Uterus (tissue), 4 donors: ENCODE data around the gene PCDH1. TPM values are rescaled to one million over a fixed set of nuclear protein-coding genes. Genes with fewer than 3 reads are reported as not detected.

Source experiments
- DNase-seq, 2 donors: peaks; one replicate each; pipeline ENCODE4 v3.0.0-alpha.2; 2019 to 2020
- H3K27ac ChIP-seq, 2 donors: fragments of 200-600 bp; sonication (generic); 1 replicate in 1 of 2; 2 replicates in 1 of 2; pipeline ENCODE4 v1.5.1; 2016 to 2018
- H3K27me3 ChIP-seq, 2 donors: fragments of 200-600 bp; sonication (generic); one replicate each; pipeline ENCODE4 v1.5.1; 2018 to 2019; ENCODE audit warnings: control low read depth in 1 of 2
- H3K36me3 ChIP-seq, 2 donors: fragments of 200-600 bp; sonication (generic); one replicate each; pipeline ENCODE4 v1.5.1; 2019; ENCODE audit warnings: control low read depth in 1 of 2
- H3K4me1 ChIP-seq, 2 donors: fragments of 200-600 bp; sonication (generic); one replicate each; pipeline ENCODE4 v1.5.1; 2018 to 2019; ENCODE audit warnings: control low read depth in 1 of 2
- H3K4me3 ChIP-seq, 2 donors: fragments of 200-600 bp; sonication (generic); 1 replicate in 1 of 2; 2 replicates in 1 of 2; pipeline ENCODE4 v1.5.1; 2018 to 2019; ENCODE audit warnings: mild to moderate bottlenecking in 1 of 2
- H3K9me3 ChIP-seq, 2 donors: fragments of 200-600 bp; sonication (generic); one replicate each; pipeline ENCODE4 v1.5.1; 2019; ENCODE audit warnings: control low read depth in 1 of 2
- POLR2A ChIP-seq, 2 donors: fragments of 450-650 bp; IDR thresholded peaks; one replicate each; pipeline ENCODE4 v1.6.1; 2016; ENCODE audit warnings: antibody characterized with exemption in 2 of 2, mild to moderate bottlenecking in 1 of 2, moderate library complexity in 1 of 2
- intact Hi-C: fragments of 100-400 bp; cut with DNase I; formaldehyde crosslinking; loops from one replicate; pipeline ENCODE4 v1.15.1; 2023; ENCODE audit warnings: low total_unique reads
- total RNA-seq, 4 donors: library from RNA; depleted of rRNA in 3 of 4; stranded (reverse); fragments of >200 nt in 3 of 4; gene quantifications; one replicate each; pipeline versions ENCODE4 v1.1.0 to v1.2.4, GENCODE V29; 2014 to 2023
- TF ChIP-seq, protein P1 (sequence below), 4 experiments: fragments of 200-600 bp in 2 of 4; fragments of 450-650 bp in 2 of 4; sonication (generic) in 2 of 4; IDR thresholded peaks; one replicate each; pipeline ENCODE4 v1.5.1; 2016 to 2019; ENCODE audit warnings: antibody characterized with exemption in 4 of 4, mild to moderate bottlenecking in 2 of 4, moderate library complexity in 1 of 4
- donor health status: DM: yes; HTN: yes; CAD: no.

Gene PCDH1
- total RNA-seq, 4 donors from 2014 or later: 29.2 to 46.7 (median 31.5) TPM

DNA sequence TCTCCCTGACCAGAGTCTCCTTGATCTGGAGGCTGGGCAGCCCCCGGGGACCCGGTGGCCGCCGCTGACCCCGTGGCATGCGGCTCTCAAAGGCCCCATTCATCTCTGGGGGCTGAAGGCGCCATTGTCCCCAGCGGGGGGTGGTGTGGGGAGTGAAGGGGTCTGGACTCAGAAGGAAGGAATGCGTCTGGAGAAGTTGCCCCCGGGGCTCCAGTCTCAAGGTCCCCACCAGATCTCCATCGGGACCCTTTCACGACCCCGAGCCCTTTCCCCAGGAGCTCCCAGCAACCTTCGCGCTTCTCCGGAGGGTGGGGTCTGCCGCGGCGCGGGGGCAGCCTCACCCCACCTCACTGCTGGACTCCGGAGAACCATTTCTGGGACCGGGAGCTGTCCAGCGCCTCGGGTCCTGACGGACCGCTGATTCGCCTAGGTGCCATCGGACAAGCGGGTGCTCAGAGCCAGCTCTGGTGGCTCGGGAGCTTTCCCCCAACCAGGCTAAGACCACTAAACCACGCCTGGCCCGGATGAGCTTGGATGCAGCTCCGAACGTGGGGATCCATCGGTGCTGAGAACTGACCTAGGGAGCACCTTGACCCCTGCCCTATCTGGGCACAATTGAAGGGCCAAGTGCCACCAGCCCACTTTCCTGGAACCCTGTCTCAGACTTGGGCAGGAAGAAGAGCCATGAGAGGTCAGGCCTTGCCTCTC, 5.1 kb upstream of the PCDH1 start:
- DNase-seq: no peak
- TF ChIP-seq, protein P1, sequence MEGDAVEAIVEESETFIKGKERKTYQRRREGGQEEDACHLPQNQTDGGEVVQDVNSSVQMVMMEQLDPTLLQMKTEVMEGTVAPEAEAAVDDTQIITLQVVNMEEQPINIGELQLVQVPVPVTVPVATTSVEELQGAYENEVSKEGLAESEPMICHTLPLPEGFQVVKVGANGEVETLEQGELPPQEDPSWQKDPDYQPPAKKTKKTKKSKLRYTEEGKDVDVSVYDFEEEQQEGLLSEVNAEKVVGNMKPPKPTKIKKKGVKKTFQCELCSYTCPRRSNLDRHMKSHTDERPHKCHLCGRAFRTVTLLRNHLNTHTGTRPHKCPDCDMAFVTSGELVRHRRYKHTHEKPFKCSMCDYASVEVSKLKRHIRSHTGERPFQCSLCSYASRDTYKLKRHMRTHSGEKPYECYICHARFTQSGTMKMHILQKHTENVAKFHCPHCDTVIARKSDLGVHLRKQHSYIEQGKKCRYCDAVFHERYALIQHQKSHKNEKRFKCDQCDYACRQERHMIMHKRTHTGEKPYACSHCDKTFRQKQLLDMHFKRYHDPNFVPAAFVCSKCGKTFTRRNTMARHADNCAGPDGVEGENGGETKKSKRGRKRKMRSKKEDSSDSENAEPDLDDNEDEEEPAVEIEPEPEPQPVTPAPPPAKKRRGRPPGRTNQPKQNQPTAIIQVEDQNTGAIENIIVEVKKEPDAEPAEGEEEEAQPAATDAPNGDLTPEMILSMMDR (IDR thresholded peaks at IDR 0.05): no peak
- no peak for TF ChIP-seq POLR2A (IDR thresholded peaks at IDR 0.05)
- no peaks in the 10 kb centered on the region for H3K36me3 ChIP-seq
- no peak overlapping the region for H3K27ac ChIP-seq
- intact Hi-C loops: loop anchor here (5.0 kb wide), 1 partner anchor 181 kb away; no protein-coding TSS in a partner anchor
- no peaks in the 10 kb centered on the region for H3K9me3 ChIP-seq
- no peaks in the 10 kb centered on the region for H3K4me1 ChIP-seq
- H3K27me3 ChIP-seq: no peaks in the 10 kb centered on the region
- H3K4me3 ChIP-seq: no peak overlapping the region

- no peaks in the 10 kb centered on the region for H3K36me3 ChIP-seq
- H3K27ac ChIP-seq: no peak overlapping the region
- H3K9me3 ChIP-seq: no peaks in the 10 kb centered on the region
- H3K27me3 ChIP-seq: peaks cover 1 to 3% of the 10 kb centered on the region in 2 donors
- no peak for DNase-seq
- no peak overlapping the region for H3K4me3 ChIP-seq
- TF ChIP-seq, protein P1 (IDR thresholded peaks at IDR 0.05): no peak
- no peak for TF ChIP-seq POLR2A (IDR thresholded peaks at IDR 0.05)
- peaks cover 0 to 4% of the 10 kb centered on the region in 2 donors for H3K4me1 ChIP-seq
- intact Hi-C loops: loop anchor here (5.0 kb wide), 1 partner anchor 180 kb away; no protein-coding TSS in a partner anchor
Observed at GRCh38 chr5:141882594-141883183, 4.5 kb upstream of the PCDH1 start.

- intact Hi-C loops: loop anchor here (5.0 kb wide), 1 partner anchor 180 kb away; no protein-coding TSS in a partner anchor
- no peak for DNase-seq
- peaks cover 0 to 12% of the 10 kb centered on the region in 2 donors for H3K4me1 ChIP-seq
- no peak for TF ChIP-seq POLR2A (IDR thresholded peaks at IDR 0.05)
- TF ChIP-seq, protein P1 (IDR thresholded peaks at IDR 0.05): no peak
- no peaks in the 10 kb centered on the region for H3K9me3 ChIP-seq
- peaks cover 9% of the 10 kb centered on the region in 2 donors for H3K27me3 ChIP-seq
- H3K27ac ChIP-seq: peak overlapping the region; percentile 7 to 8
- no peaks in the 10 kb centered on the region for H3K36me3 ChIP-seq
- H3K4me3 ChIP-seq: no peak overlapping the region
Observed at GRCh38 chr5:141881886-141882285, 3.7 kb upstream of the PCDH1 start.

DNA sequence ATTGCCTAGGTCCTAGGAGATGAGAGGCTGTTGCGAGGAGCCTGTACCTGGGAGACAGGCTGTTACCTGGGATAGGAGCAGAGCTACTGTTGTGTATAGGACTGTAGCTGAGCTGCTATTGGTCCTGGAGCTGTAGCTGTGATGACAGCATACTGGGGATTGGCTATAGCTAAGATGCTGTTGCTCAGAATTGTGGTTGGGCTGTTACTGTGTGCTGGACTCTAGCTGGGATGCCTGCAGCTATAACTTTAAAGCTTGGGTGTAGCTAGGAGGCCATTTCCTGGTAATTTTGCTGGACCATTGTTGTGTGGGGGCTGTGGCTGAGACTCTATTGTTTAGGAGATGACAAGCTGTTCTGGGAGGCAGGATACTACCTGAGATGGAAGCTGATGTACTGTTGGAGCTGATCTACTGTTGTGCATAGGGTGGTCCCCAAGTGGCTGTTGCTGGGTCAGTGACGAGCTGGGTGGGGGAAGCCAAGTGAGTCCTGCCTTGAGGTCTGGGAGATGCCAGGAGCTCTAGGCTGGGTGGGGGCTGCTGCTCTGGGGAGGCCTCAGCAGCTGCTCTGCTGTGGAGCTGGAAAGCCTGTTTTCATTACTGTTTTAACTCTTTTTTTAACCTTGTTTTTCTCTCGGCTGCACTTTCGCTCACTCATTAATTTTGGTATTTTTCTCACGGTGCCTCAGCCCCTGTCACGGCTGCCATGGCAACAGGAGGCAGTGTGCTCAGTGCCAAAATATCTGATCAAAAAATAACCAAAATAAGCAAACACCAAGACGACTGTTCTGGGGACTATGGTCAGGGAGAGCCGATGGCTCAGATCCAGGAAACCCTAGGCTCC, 3.0 kb upstream of the PCDH1 start:
- Histone ChIP-seq H3K9me3 (no peaks in the 10 kb centered on the region), H3K4me3 (no peak overlapping the region), H3K36me3 (no peaks in the 10 kb centered on the region), H3K4me1 (peaks cover 0 to 19% of the 10 kb centered on the region in 2 donors), H3K27me3 (peaks cover 16% of the 10 kb centered on the region in 2 donors), H3K27ac (peak overlapping the region; percentile 7 to 8)
- TF ChIP-seq, protein P1 (IDR thresholded peaks at IDR 0.05): no peak
- TF ChIP-seq POLR2A (IDR thresholded peaks at IDR 0.05): no peak
- intact Hi-C loops: loop anchor here (5.0 kb wide), 1 partner anchor 179 kb away; no protein-coding TSS in a partner anchor
- DNase-seq: no peak
